ENCODE results near the gene C9.
A peak's percentile ranks its signal among the peaks of the same experiment; 100 is the strongest.
"Not testable (repeated sequence)": the region's sequence is repeated elsewhere in the genome, so short reads cannot be mapped to it uniquely, and the experiment has no call there.

Gene C9

GRCh38 chr5:39319395-39319794 is 44.9 kb downstream of the C9 start:
- DNase-seq = no peak

- DNase-seq = not testable (repeated sequence)
Measured at GRCh38 chr5:39316464-39316863, 47.8 kb downstream of the C9 start.

GRCh38 chr5:39315995-39316394 is 48.3 kb downstream of the C9 start:
- no peak for DNase-seq

- no peak for DNase-seq
Measured at GRCh38 chr5:39314591-39314990, 49.7 kb downstream of the C9 start.

GRCh38 chr5:39309534-39309933 is 54.8 kb downstream of the C9 start:
- DNase-seq = no peak

- DNase-seq = no peak
Measured at GRCh38 chr5:39302472-39302871, 61.8 kb downstream of the C9 start.

GRCh38 chr5:39301406-39301805 is 62.9 kb downstream of the C9 start:
- no peak for DNase-seq

- no peak for DNase-seq
Measured at GRCh38 chr5:39299962-39300361, 64.3 kb downstream of the C9 start.

GRCh38 chr5:39294736-39295135 is 69.6 kb downstream of the C9 start:
- no peak for DNase-seq

GRCh38 chr5:39284552-39284951 is 79.7 kb downstream of the C9 start:
- no peak for DNase-seq

- DNase-seq = peak; percentile 25
Measured at GRCh38 chr5:39283231-39283818, 81.0 kb downstream of the C9 start.

GRCh38 chr5:39282561-39282960 is 81.7 kb downstream of the C9 start:
- no peak for DNase-seq

GRCh38 chr5:39275865-39276264 is 88.4 kb downstream of the C9 start:
- DNase-seq = not testable (repeated sequence)

- no peak for DNase-seq
Measured at GRCh38 chr5:39274398-39275085, 89.8 kb downstream of the C9 start.

- no peak for DNase-seq
Measured at GRCh38 chr5:39273314-39273954, 90.9 kb downstream of the C9 start.

- DNase-seq = not testable (repeated sequence)
Measured at GRCh38 chr5:39272869-39273231, 91.4 kb downstream of the C9 start.

- DNase-seq = no peak
Measured at GRCh38 chr5:39270225-39270848, 94.0 kb downstream of the C9 start.

GRCh38 chr5:39267186-39267585 is 97.1 kb downstream of the C9 start:
- DNase-seq = no peak

GRCh38 chr5:39266442-39266841 is 97.9 kb downstream of the C9 start:
- no peak for DNase-seq

GRCh38 chr5:39264528-39264927 is 99.8 kb downstream of the C9 start:
- DNase-seq = no peak

- no peak for DNase-seq
Measured at GRCh38 chr5:39262981-39263380, 101.3 kb downstream of the C9 start.

GRCh38 chr5:39260095-39260494 is 104.2 kb downstream of the C9 start:
- DNase-seq = no peak

GRCh38 chr5:39257554-39257953 is 106.7 kb downstream of the C9 start:
- no peak for DNase-seq
